Adipocyte (in vitro differentiated cells): ENCODE results near the gene TCAF1.
"Not testable (repeated sequence)": the region's sequence is repeated elsewhere in the genome, so short reads cannot be mapped to it uniquely, and the experiment has no call there.

Source experiments
- DNase-seq: peaks from one replicate; pipeline ENCODE4 v3.0.0-alpha.2; 2015; ENCODE audit warnings: low read depth
- H3K27me3 ChIP-seq: replicated peaks from 2 replicates; pipeline ENCODE4 v1.7.0; 2013; ENCODE audit warnings: mild to moderate bottlenecking, low read length, moderate library complexity; ENCODE audit not compliant: control insufficient read depth, insufficient read depth
- H3K36me3 ChIP-seq: 2 replicates; pipeline ENCODE4 v1.7.0; 2013; ENCODE audit warnings: low read length, mild to moderate bottlenecking, moderate library complexity; ENCODE audit not compliant: control insufficient read depth, insufficient read depth, severe bottlenecking
- H3K4me1 ChIP-seq: 2 replicates; pipeline ENCODE4 v1.7.0; 2013; ENCODE audit warnings: mild to moderate bottlenecking, low read length, moderate library complexity; ENCODE audit not compliant: control insufficient read depth, insufficient read depth
- H3K4me3 ChIP-seq: 2 replicates; pipeline ENCODE4 v1.7.0; 2013; ENCODE audit warnings: mild to moderate bottlenecking, low read length, moderate library complexity
- H3K9ac ChIP-seq: 2 replicates; pipeline ENCODE4 v1.7.0; 2013; ENCODE audit warnings: mild to moderate bottlenecking, low read length, moderate library complexity
- H3K9me3 ChIP-seq: 2 replicates; pipeline ENCODE4 v1.7.0; 2013; ENCODE audit warnings: mild to moderate bottlenecking, low read length, moderate library complexity; ENCODE audit not compliant: control insufficient read depth

TCAF1 gene

DNA sequence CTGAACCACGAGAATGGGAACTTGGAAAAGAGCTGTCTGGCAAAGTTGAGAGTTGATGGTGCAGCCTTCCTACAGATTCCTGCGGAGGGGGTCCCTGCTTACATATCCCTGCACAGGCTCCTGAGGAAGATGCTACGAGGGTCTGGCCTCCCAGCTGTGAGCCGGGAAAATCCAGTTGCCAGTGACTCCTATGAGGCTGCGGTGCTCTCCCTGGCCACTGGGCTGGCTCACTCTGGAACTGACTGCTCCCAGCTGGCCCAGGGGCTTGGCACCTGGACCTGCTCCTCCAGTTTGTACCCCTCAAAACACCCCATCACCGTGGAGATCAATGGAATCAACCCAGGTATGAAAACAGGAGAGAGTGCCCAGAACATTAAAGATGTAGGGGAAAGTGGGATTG lies 91.3 kb downstream of the TCAF1 start:
- H3K4me1 ChIP-seq, H3K4me3 ChIP-seq, DNase-seq, H3K9me3 ChIP-seq, H3K9ac ChIP-seq, H3K27me3 ChIP-seq, H3K36me3 ChIP-seq: not testable (repeated sequence)

GRCh38 chr7:143806664-143807071 lies 95.3 kb downstream of the TCAF1 start:
- H3K9me3 ChIP-seq, H3K36me3 ChIP-seq, H3K27me3 ChIP-seq, H3K9ac ChIP-seq, H3K4me1 ChIP-seq, DNase-seq, H3K4me3 ChIP-seq: not testable (repeated sequence)
